Measurements from ENCODE around the gene BEX3. TPM values are rescaled to one million over a fixed set of nuclear protein-coding genes. Genes with fewer than 3 reads are reported as not detected.

The BEX3 gene
- total and polyA plus RNA-seq, 4 donors = 64.8 to 237 (median 142) TPM

- no peak overlapping the region for H3K4me3 ChIP-seq (ENCODE audit: low read length in 2 of 2)
- H3K4me1 ChIP-seq (ENCODE audit: control insufficient read depth in 1 of 2, insufficient read depth in 2 of 2, low read length in 2 of 2) = no peaks in the 10 kb centered on the region
- 51 to 56% methylated on average over 2 of the region's 2 CpGs for WGBS, 2 donors
- no peaks in the 10 kb centered on the region for H3K27me3 ChIP-seq (ENCODE audit: control insufficient read depth in 1 of 2, insufficient read depth in 2 of 2, low read length in 1 of 2)
- no peak for ATAC-seq (ENCODE audit: low FRiP score)
- no peaks in the 10 kb centered on the region for H3K9me3 ChIP-seq (ENCODE audit: control insufficient read depth, low read length)
- intact Hi-C loops (cut with DNase I) = no loop called here
- H3K27ac ChIP-seq (ENCODE audit: low read depth in 1 of 2, low read length in 2 of 2) = no peak overlapping the region
- H3K36me3 ChIP-seq (ENCODE audit: control insufficient read depth in 1 of 2, insufficient read depth in 2 of 2, low read length in 1 of 2) = no peaks in the 10 kb centered on the region
- no peak for DNase-seq
These were observed 41.6 kb downstream of the BEX3 start for GRCh38 chrX:103417933-103418332.

- H3K9me3 ChIP-seq (ENCODE audit: control insufficient read depth, low read length) = no peaks in the 10 kb centered on the region
- H3K27ac ChIP-seq (ENCODE audit: low read depth in 1 of 2, low read length in 2 of 2) = no peak overlapping the region
- H3K4me3 ChIP-seq (ENCODE audit: low read length in 2 of 2) = no peak overlapping the region
- H3K27me3 ChIP-seq (ENCODE audit: control insufficient read depth in 1 of 2, insufficient read depth in 2 of 2, low read length in 1 of 2) = no peaks in the 10 kb centered on the region
- DNase-seq = no peak
- no peak for ATAC-seq (ENCODE audit: low FRiP score)
- 45 to 90% methylated on average over 1 of the region's 1 CpG for WGBS, 2 donors
- no peaks in the 10 kb centered on the region for H3K36me3 ChIP-seq (ENCODE audit: control insufficient read depth in 1 of 2, insufficient read depth in 2 of 2, low read length in 1 of 2)
- no peaks in the 10 kb centered on the region for H3K4me1 ChIP-seq (ENCODE audit: control insufficient read depth in 1 of 2, insufficient read depth in 2 of 2, low read length in 2 of 2)
- intact Hi-C loops (cut with DNase I) = no loop called here
These were observed 42.5 kb downstream of the BEX3 start for GRCh38 chrX:103418811-103419340.

- intact Hi-C loops (cut with DNase I) = no loop called here
- H3K27ac ChIP-seq (ENCODE audit: low read depth in 1 of 2, low read length in 2 of 2) = no peak overlapping the region
- H3K4me3 ChIP-seq (ENCODE audit: low read length in 2 of 2) = no peak overlapping the region
- H3K36me3 ChIP-seq (ENCODE audit: control insufficient read depth in 1 of 2, insufficient read depth in 2 of 2, low read length in 1 of 2) = no peaks in the 10 kb centered on the region
- whole genome bisulfite sequencing, 2 donors = 62 to 91% methylated on average over 3 of the region's 3 CpGs
- no peaks in the 10 kb centered on the region for H3K4me1 ChIP-seq (ENCODE audit: control insufficient read depth in 1 of 2, insufficient read depth in 2 of 2, low read length in 2 of 2)
- no peaks in the 10 kb centered on the region for H3K9me3 ChIP-seq (ENCODE audit: control insufficient read depth, low read length)
- no peaks in the 10 kb centered on the region for H3K27me3 ChIP-seq (ENCODE audit: control insufficient read depth in 1 of 2, insufficient read depth in 2 of 2, low read length in 1 of 2)
- DNase-seq (no peak), ATAC-seq (ENCODE audit: low FRiP score) (no peak)
These were observed 47.8 kb downstream of the BEX3 start for GRCh38 chrX:103423955-103424638.

Other genes starting within 250 kb of the BEX3 start
- gene BEX4, start 161.4 kb upstream of the BEX3 start, total RNA-seq = 10 to 100 TPM; 30.6 to 39.6 TPM
- 10 to 100 TPM; 41.7 to 61.7 TPM for gene BEX4, start 161.4 kb upstream of the BEX3 start, polyA plus RNA-seq
- gene TCEAL8, start 121.4 kb upstream of the BEX3 start, total RNA-seq = 10 to 100 TPM; 43.4 to 50.1 TPM
- 100 to 1,000 TPM in 1 of 2 donors, 10 to 100 TPM in 1; 80.1 to 127 TPM for gene TCEAL8, start 121.4 kb upstream of the BEX3 start, polyA plus RNA-seq
- gene TCEAL5, start 99.8 kb upstream of the BEX3 start, total RNA-seq = 1 to 10 TPM; 1.6 to 1.8 TPM
- gene TCEAL5, start 99.8 kb upstream of the BEX3 start, polyA plus RNA-seq = 10 to 100 TPM in 1 of 2 donors, under 1 TPM in 1; 0.28 to 11.5 TPM
- gene BEX2, start 65.5 kb upstream of the BEX3 start, total RNA-seq = 1 to 10 TPM; 2.3 to 4.7 TPM
- 10 to 100 TPM in 1 of 2 donors, 1 to 10 TPM in 1; 2.6 to 13.4 TPM for gene BEX2, start 65.5 kb upstream of the BEX3 start, polyA plus RNA-seq
- gene TCEAL7, start 46.3 kb upstream of the BEX3 start, total RNA-seq = 10 to 100 TPM in 1 of 2 donors, 1 to 10 TPM in 1; 8.4 to 12.7 TPM
- gene TCEAL7, start 46.3 kb upstream of the BEX3 start, polyA plus RNA-seq = 10 to 100 TPM in 1 of 2 donors, 1 to 10 TPM in 1; 6.7 to 21.9 TPM
- 10 to 100 TPM; 53.2 to 55.3 TPM for gene TCEAL9, start 20.0 kb upstream of the BEX3 start, total RNA-seq
- 100 to 1,000 TPM; 178 to 199 TPM for gene TCEAL9, start 20.0 kb upstream of the BEX3 start, polyA plus RNA-seq
- 1 to 10 TPM; 1.3 to 1.8 TPM for gene RAB40A, start 143.0 kb downstream of the BEX3 start, total RNA-seq
- gene RAB40A, start 143.0 kb downstream of the BEX3 start, polyA plus RNA-seq = 1 to 10 TPM in 1 of 2 donors, not detected in 1; 3.5 TPM
- 100 to 1,000 TPM in 1 of 2 donors, 10 to 100 TPM in 1; 97.2 to 187 TPM for gene TCEAL4, start 209.0 kb downstream of the BEX3 start, total RNA-seq
- 1,000 to 10,000 TPM; 1,036 to 1,452 TPM for gene TCEAL4, start 209.0 kb downstream of the BEX3 start, polyA plus RNA-seq
- 10 to 100 TPM; 34.6 to 77.3 TPM for gene TCEAL3, start 231.4 kb downstream of the BEX3 start, total RNA-seq
- gene TCEAL3, start 231.4 kb downstream of the BEX3 start, polyA plus RNA-seq = 100 to 1,000 TPM; 249 to 392 TPM